ENCODE data around the gene SH2D4B. TPM values are rescaled to one million over a fixed set of nuclear protein-coding genes. Genes with fewer than 3 reads are reported as not detected.

Gene SH2D4B
- total and polyA plus RNA-seq, 2 of the 13 experiments (the other 11 are each of a cell fraction or from before 2014, with no cell fraction given) = not detected

DNA sequence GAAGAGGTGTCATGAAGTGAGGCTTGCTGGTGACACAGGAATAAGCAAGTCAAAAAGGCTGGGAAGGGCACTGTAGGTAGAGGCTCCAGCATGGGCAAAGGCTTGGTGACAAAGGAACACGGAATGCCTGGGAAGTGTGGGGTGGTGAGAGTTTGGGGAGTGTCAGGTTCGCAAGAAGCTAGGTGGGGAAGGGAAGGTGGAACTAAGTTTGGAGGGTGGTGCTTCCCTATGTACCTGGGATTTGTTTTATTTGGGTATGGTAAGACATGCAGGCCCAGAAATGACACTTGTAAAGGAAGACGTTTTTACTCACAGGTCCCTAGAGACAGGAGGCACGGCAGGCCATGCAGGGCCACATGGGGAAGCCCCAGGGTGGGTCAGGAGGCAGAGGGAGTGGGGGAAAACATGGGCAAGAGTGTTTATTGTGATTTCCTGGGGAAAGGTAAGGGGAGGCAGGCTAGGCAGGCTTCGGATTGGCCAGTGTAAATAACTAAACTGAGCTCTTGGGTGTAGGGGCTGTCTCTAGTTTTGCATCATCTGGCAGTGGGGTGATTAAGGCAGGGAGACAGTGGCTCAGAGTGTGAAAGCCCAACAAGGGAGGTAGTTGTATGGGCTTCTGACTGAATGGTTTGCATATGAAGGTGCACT lies 52.1 kb downstream of the SH2D4B start (continued):
- TF ChIP-seq JARID2 (CRISPR knock-in tag; IDR thresholded peaks at IDR 0.05; ENCODE audit: insufficient replicate concordance) (no peak), SIX4 (CRISPR knock-in tag; IDR thresholded peaks at IDR 0.05) (no peak), ZNF556 (CRISPR knock-in tag; IDR thresholded peaks at IDR 0.05; ENCODE audit: borderline replicate concordance) (no peak)

DNA sequence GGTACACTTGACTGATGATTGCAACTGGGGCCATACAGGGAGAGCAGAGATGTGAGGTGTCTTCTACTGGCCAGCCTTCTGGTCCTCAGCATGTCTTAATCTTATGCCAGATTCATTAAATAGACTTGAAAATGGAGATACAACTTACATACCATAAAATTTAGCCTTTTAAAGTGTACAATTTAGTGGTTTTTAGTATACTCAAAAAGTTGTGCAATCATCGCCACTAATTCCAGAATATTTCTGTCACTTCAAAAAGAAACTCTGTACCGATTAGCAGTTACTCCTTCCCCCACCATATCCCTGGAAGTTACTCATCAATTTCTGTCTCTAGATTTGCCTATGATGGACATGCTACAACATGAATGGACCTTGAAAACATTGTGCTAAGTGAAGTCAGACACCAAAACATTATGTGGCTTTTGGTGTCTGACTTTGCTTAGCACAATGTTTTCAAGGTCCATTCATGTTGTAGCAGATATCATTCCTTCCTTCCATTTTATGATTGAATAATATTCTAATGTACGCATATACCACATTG lies 53.0 kb downstream of the SH2D4B start:
- Histone ChIP-seq H3K4me2 (ENCODE audit: low read depth, low read length) (no peak overlapping the region), H4K20me1 (ENCODE audit: insufficient read depth, low read length) (no peaks in the 10 kb centered on the region), H3K4me3 (replicated peaks in 1 of 3; ENCODE audit: insufficient read depth in 1 of 3, low read depth in 2 of 3, low read length in 3 of 3) (no peak overlapping the region), H3K9ac (ENCODE audit: insufficient read depth, low read depth, low read length) (no peak overlapping the region), H3K79me2 (ENCODE audit: insufficient read depth, low read length) (no peaks in the 10 kb centered on the region), H3K27me3 (ENCODE audit: control insufficient read depth in 1 of 2, insufficient read depth in 2 of 2, low read length in 2 of 2) (no peaks in the 10 kb centered on the region), H2AFZ (ENCODE audit: low read length) (no peak overlapping the region), H3K4me1 (ENCODE audit: insufficient read depth, low read length) (no peaks in the 10 kb centered on the region), H3K27ac (ENCODE audit: extremely low read length, insufficient read depth, low read length) (no peak overlapping the region), H3K9me3 (ENCODE audit: low read length) (no peaks in the 10 kb centered on the region), H3K36me3 (replicated peaks in 1 of 2; ENCODE audit: control insufficient read depth in 1 of 2, insufficient read depth in 2 of 2, low read length in 2 of 2) (no peaks in the 10 kb centered on the region)
- in situ Hi-C loops (cut with HindIII; ENCODE audit: extremely low pct_ligation_motif_present, low pct_unique_long_range_greater_than_20kb) (no loop called here), intact Hi-C loops (cut with micrococcal nuclease; ENCODE audit: unreplicated experiment) (no loop called here)
- no peak for DNase-seq (ENCODE audit: low spot score)
- no TSS peak for BruUV-seq (replicated peaks)
- TF ChIP-seq CEBPB (IDR thresholded peaks at IDR 0.05; ENCODE audit: borderline replicate concordance, low read depth, low read length) = peak; percentile 20; the same call in 1 of the 2 replicates
- no peak for TF ChIP-seq ZNF17 (CRISPR knock-in tag; IDR thresholded peaks at IDR 0.05)
- WGBS (ENCODE audit: low lambda C conversion rate) = 30% methylated on average over 3 of the region's 3 CpGs
- no peak for ATAC-seq
- ChIA-PET CTCF (ENCODE audit: low intra/inter-chr PET ratio, low total read pairs) (no interaction called here), POLR2A (no interaction called here)
- FAIRE-seq = no peak

Measured in HepG2 (cell line).